Fibroblast of skin of right quadriceps (primary cell): ENCODE measurements around the gene SRGAP2.
A peak's percentile ranks its signal among the peaks of the same experiment; 100 is the strongest.

ENCODE experiments used
- DNase-seq: peaks from one replicate; pipeline ENCODE4 v3.0.0-alpha.2; 2013

Gene SRGAP2

GRCh38 chr1:206252680-206253335 is 49.5 kb downstream of the SRGAP2 start:
- peak; percentile 52 for DNase-seq
